ENCODE results near the gene PRODH2. TPM values are rescaled to one million over a fixed set of nuclear protein-coding genes. Genes with fewer than 3 reads are reported as not detected.

The PRODH2 gene
- total and polyA plus RNA-seq, 3 donors from 2014 or later: 0.99 to 2.7 (median 1.3) TPM

DNA sequence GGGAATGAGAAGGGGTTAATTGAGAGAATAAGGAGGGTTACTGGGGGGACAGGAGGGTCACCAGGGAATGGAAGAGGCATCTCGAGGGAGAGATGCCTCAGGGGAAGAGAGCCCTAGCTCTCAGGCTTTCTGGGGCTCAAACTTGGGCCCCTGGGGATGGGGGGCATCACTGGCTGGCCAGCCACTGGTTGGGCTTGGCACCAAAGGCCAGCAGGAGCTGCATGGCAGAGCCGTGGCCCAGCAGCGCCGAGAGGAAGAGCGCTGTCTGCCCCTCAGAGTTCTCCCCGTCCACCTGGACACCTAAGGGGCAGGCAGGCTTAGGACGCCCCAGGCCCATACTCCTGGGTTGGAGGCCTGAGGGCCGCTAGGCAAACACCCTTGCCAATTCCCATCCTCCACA, 19.8 kb downstream of the PRODH2 start:
- Histone ChIP-seq H3K4me3 (no peak overlapping the region), H3K27ac (no peak overlapping the region), H3K4me1 (no peaks in the 10 kb centered on the region), H3K36me3 (ENCODE audit: low read depth, missing control alignments) (no peaks in the 10 kb centered on the region), H3K9me3 (no peaks in the 10 kb centered on the region), H3K27me3 (no peaks in the 10 kb centered on the region)
- DNase-seq: no peak
- WGBS, 2 donors: 82 to 83% methylated on average over 7 to 8 of the region's 8 CpGs
- intact Hi-C loops (cut with DNase I; ENCODE audit: low total_unique reads): no loop called here
- TF ChIP-seq POLR2A (IDR thresholded peaks at IDR 0.05): no peak
- TF ChIP-seq, protein P1, sequence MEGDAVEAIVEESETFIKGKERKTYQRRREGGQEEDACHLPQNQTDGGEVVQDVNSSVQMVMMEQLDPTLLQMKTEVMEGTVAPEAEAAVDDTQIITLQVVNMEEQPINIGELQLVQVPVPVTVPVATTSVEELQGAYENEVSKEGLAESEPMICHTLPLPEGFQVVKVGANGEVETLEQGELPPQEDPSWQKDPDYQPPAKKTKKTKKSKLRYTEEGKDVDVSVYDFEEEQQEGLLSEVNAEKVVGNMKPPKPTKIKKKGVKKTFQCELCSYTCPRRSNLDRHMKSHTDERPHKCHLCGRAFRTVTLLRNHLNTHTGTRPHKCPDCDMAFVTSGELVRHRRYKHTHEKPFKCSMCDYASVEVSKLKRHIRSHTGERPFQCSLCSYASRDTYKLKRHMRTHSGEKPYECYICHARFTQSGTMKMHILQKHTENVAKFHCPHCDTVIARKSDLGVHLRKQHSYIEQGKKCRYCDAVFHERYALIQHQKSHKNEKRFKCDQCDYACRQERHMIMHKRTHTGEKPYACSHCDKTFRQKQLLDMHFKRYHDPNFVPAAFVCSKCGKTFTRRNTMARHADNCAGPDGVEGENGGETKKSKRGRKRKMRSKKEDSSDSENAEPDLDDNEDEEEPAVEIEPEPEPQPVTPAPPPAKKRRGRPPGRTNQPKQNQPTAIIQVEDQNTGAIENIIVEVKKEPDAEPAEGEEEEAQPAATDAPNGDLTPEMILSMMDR (IDR thresholded peaks at IDR 0.05): no peak

DNA sequence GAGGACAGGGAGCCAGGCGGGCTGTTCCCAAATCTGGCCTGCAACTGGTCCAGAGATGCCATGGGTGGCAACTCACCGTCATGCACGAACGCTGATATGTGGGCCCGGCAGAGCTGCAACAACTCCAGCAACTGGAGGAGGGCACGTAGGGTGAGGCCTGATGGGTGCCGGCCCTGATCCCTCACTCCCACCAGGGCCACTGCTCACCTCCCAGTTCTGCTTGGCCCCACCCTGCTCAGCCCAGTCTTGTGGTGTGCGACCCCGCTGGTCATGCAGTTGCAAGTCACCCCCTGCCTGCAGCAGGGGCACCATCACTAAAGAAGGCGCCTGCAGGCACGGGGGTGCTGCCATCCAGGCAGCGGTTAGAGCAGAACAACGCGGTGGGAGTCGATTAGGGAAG, 20.3 kb downstream of the PRODH2 start:
- Histone ChIP-seq H3K4me3 (no peak overlapping the region), H3K4me1 (no peaks in the 10 kb centered on the region), H3K27me3 (no peaks in the 10 kb centered on the region), H3K36me3 (ENCODE audit: low read depth, missing control alignments) (no peaks in the 10 kb centered on the region), H3K27ac (no peak overlapping the region), H3K9me3 (no peaks in the 10 kb centered on the region)
- 87 to 90% methylated on average over 10 to 15 of the region's 15 CpGs for WGBS, 2 donors
- intact Hi-C loops (cut with DNase I; ENCODE audit: low total_unique reads): no loop called here
- TF ChIP-seq, protein P1 (IDR thresholded peaks at IDR 0.05): no peak
- no peak for TF ChIP-seq POLR2A (IDR thresholded peaks at IDR 0.05)
- no peak for DNase-seq

GRCh38 chr19:35791814-35792279, 20.8 kb downstream of the PRODH2 start:
- intact Hi-C loops (cut with DNase I; ENCODE audit: low total_unique reads): no loop called here
- no peak overlapping the region for H3K27ac ChIP-seq

GRCh38 chr19:35790981-35791813, 21.4 kb downstream of the PRODH2 start:
- H3K27me3 ChIP-seq: no peaks in the 10 kb centered on the region
- H3K4me3 ChIP-seq: no peak overlapping the region
- intact Hi-C loops (cut with DNase I; ENCODE audit: low total_unique reads): no loop called here
- no peaks in the 10 kb centered on the region for H3K4me1 ChIP-seq
- WGBS, 2 donors: 40 to 63% methylated on average over 1 to 20 of the region's 20 CpGs
- no peak for DNase-seq
- H3K27ac ChIP-seq: no peak overlapping the region
- no peak for TF ChIP-seq POLR2A (IDR thresholded peaks at IDR 0.05)
- TF ChIP-seq, protein P1 (IDR thresholded peaks at IDR 0.05): no peak
- H3K9me3 ChIP-seq: no peaks in the 10 kb centered on the region
- no peaks in the 10 kb centered on the region for H3K36me3 ChIP-seq (ENCODE audit: low read depth, missing control alignments)

More at GRCh38 chr19:35791814-35792279, 20.8 kb downstream of the PRODH2 start:
- WGBS, 2 donors: 82 to 87% methylated on average over 2 to 7 of the region's 9 CpGs
- H3K36me3 ChIP-seq (ENCODE audit: low read depth, missing control alignments): no peaks in the 10 kb centered on the region
- no peaks in the 10 kb centered on the region for H3K27me3 ChIP-seq
- H3K9me3 ChIP-seq: no peaks in the 10 kb centered on the region
- no peak for TF ChIP-seq POLR2A (IDR thresholded peaks at IDR 0.05)
- TF ChIP-seq, protein P1 (IDR thresholded peaks at IDR 0.05): no peak
- no peak for DNase-seq
- no peaks in the 10 kb centered on the region for H3K4me1 ChIP-seq
- H3K4me3 ChIP-seq: no peak overlapping the region

Measured in testis (tissue), 3 donors.